Nephron progenitor cell (in vitro differentiated cells): ENCODE measurements around the gene TNFRSF6B.
A peak's percentile ranks its signal among the peaks of the same experiment; 100 is the strongest.

ENCODE experiments used
- DNase-seq: peaks from one replicate; pipeline ENCODE4 v3.0.0; 2021
- H3K27ac Mint-ChIP-seq: 2 replicates; pipeline ENCODE4 v1.8.0; 2021; ENCODE audit warnings: mild to moderate bottlenecking, moderate library complexity, mixed read lengths
- H3K27me3 Mint-ChIP-seq: 2 replicates; pipeline ENCODE4 v1.8.0; 2021; ENCODE audit warnings: mild to moderate bottlenecking, low read depth, mixed read lengths; ENCODE audit not compliant: poor library complexity
- H3K36me3 Mint-ChIP-seq: 2 replicates; pipeline ENCODE4 v1.8.0; 2021; ENCODE audit warnings: low read depth, mixed read lengths
- H3K4me1 Mint-ChIP-seq: 2 replicates; pipeline ENCODE4 v1.8.0; 2021; ENCODE audit warnings: mixed read lengths
- H3K4me3 Mint-ChIP-seq: 2 replicates; pipeline ENCODE4 v1.8.0; 2021; ENCODE audit warnings: mild to moderate bottlenecking, moderate library complexity, mixed read lengths
- H3K9me3 Mint-ChIP-seq: 2 replicates; pipeline ENCODE4 v1.8.0; 2021; ENCODE audit warnings: mild to moderate bottlenecking, moderate library complexity, mixed read lengths
- CTCF ChIP-seq: fragments of 200-600 bp; sonication (generic); IDR thresholded peaks from 2 replicates; pipeline ENCODE4 v1.5.0; 2021; ENCODE audit warnings: antibody characterized with exemption

Gene TNFRSF6B

GRCh38 chr20:63675681-63676368 lies 20.6 kb upstream of the TNFRSF6B start:
- H3K36me3 Mint-ChIP-seq, result peaks cover 23% of the 10 kb centered on the region
- no peak overlapping the region for H3K4me3 Mint-ChIP-seq
- DNase-seq, result no peak
- peaks cover 5% of the 10 kb centered on the region for H3K27me3 Mint-ChIP-seq
- H3K27ac Mint-ChIP-seq, result no peak overlapping the region
- H3K4me1 Mint-ChIP-seq, result peaks cover 4% of the 10 kb centered on the region
- TF ChIP-seq CTCF, result no peak
- no peaks in the 10 kb centered on the region for H3K9me3 Mint-ChIP-seq

GRCh38 chr20:63678071-63678470 lies 18.4 kb upstream of the TNFRSF6B start:
- no peak for DNase-seq
- Mint-ChIP-seq H3K36me3 (peaks cover 17% of the 10 kb centered on the region), H3K9me3 (no peaks in the 10 kb centered on the region), H3K4me1 (peaks cover 4% of the 10 kb centered on the region), H3K4me3 (no peak overlapping the region), H3K27me3 (peaks cover 2% of the 10 kb centered on the region), H3K27ac (peak overlapping the region; percentile 92)
- no peak for TF ChIP-seq CTCF

GRCh38 chr20:63678667-63679465 lies 17.6 kb upstream of the TNFRSF6B start:
- Mint-ChIP-seq H3K9me3 (no peaks in the 10 kb centered on the region), H3K36me3 (peaks cover 17% of the 10 kb centered on the region), H3K27ac (peak overlapping the region; percentile 92), H3K4me3 (no peak overlapping the region), H3K4me1 (peaks cover 4% of the 10 kb centered on the region), H3K27me3 (peaks cover 2% of the 10 kb centered on the region)
- no peak for TF ChIP-seq CTCF
- no peak for DNase-seq

GRCh38 chr20:63679799-63680305 lies 16.6 kb upstream of the TNFRSF6B start:
- H3K27ac Mint-ChIP-seq, result no peak overlapping the region
- TF ChIP-seq CTCF, result no peak

GRCh38 chr20:63680427-63680826 lies 16.0 kb upstream of the TNFRSF6B start:
- DNase-seq, result no peak
- Mint-ChIP-seq H3K27ac (no peak overlapping the region), H3K27me3 (peaks cover 2% of the 10 kb centered on the region), H3K36me3 (peaks cover 17% of the 10 kb centered on the region), H3K9me3 (no peaks in the 10 kb centered on the region), H3K4me1 (peaks cover 4% of the 10 kb centered on the region), H3K4me3 (no peak overlapping the region)
- TF ChIP-seq CTCF, result no peak

More at GRCh38 chr20:63679799-63680305, 16.6 kb upstream of the TNFRSF6B start:
- Mint-ChIP-seq H3K4me3 (no peak overlapping the region), H3K36me3 (peaks cover 17% of the 10 kb centered on the region), H3K4me1 (peaks cover 4% of the 10 kb centered on the region), H3K27me3 (peaks cover 2% of the 10 kb centered on the region), H3K9me3 (no peaks in the 10 kb centered on the region)
- DNase-seq, result no peak
